Measurements from ENCODE around the gene LANCL3.
"Not testable (repeated sequence)": the region's sequence is repeated elsewhere in the genome, so short reads cannot be mapped to it uniquely, and the experiment has no call there.

Gene LANCL3

GRCh38 chrX:37627602-37628001 lies 56.1 kb downstream of the LANCL3 start:
- no peak for DNase-seq (ENCODE audit: low spot score)

GRCh38 chrX:37638047-37638446 lies 66.6 kb downstream of the LANCL3 start:
- no peak for DNase-seq (ENCODE audit: low spot score)

- no peak for DNase-seq (ENCODE audit: low spot score)
These were observed 68.7 kb downstream of the LANCL3 start for GRCh38 chrX:37640142-37640541.

DNA sequence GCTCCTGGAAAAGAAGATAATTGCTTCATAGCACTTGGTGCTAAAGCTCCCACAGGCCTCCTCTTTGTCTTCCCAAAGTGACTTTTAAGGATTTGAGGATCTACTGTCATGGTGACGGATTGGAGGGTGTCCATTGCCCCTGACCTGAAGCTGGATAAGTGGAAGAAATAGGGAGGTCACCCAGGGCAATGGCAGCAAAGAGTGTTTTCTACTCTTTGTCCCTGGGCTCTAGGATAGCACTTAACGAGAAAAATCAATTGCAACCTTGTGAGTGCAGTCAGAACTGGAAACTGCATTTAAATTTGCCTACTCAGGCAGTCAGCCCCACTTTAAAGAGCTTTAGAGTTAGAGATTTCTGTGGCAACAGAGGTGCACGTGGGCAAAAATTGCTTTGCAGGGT lies 70.4 kb downstream of the LANCL3 start:
- DNase-seq (ENCODE audit: low spot score): no peak

DNA sequence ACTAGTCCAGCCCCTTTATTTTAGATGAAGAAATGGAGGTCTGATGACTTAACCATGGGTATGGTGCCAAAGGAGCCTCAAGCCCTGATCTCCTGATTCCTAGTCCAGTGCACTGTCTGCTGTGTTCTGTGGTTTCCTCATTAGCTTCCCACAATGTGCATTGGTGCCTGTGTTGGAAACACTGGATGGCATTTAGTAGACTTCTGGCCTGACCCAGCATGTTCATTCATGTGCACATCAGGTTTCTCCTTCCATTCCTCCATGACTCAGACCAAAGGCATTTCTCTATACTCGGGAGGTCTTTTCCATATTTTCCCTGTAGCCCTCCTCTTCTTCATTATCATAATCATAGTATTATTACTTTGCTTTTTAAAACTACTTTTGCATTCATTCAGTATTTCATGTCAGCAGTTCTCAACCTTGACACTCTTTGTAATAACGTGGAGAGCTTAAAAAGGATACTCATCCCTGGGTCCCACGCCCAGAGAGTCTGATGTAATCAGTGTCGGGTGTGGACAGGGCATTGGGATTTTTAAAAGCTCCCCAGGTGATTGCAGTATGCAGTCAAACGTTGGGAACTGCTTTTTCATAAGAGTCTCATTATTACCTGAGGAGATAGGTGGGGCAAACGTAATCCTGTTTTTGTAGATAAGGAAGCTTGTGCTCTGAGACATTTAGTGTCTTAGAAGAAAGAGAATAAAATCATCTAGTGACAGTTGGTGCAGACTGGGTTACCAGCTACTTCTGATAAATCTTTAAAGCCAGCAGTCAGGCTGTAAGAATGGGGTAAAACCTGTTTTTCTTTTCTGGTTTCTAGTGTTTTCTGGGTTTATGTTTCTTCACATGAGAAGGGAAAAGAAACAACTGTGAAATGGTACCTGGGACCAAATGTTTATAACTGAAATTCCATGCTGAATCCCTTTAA lies 73.2 kb downstream of the LANCL3 start:
- no peak for DNase-seq (ENCODE audit: low spot score)

- DNase-seq (ENCODE audit: low spot score): no peak
These were observed 74.8 kb downstream of the LANCL3 start for GRCh38 chrX:37646254-37646653.

- not testable (repeated sequence) for DNase-seq (ENCODE audit: low spot score)
These were observed 79.4 kb downstream of the LANCL3 start for GRCh38 chrX:37650879-37651278.

DNA sequence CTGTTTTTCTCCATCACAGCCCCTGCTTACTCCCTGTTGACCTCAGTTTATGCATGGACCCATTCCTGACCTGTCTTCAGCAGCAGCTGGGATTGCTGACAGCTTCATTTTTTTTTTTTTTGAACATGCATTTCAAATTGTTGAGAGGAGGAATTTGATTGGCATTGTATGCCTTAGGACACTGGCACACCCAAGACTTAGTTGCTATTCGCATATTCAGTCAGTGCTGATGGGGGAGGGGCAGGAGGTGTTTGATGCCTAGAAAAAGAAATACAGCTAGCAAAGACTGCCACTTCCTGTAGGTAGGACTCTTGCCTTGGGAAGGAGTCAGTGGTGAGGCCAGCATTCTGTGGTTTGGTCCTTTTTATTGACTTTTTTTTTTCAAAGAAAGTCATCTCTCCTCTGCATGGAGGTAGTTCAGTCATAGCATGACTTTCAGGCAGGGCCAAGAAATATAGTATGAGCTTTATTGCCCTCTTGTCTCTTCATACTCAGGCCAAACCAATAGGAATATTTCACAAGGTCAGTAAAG lies 80.5 kb downstream of the LANCL3 start:
- peak; percentile 44 for DNase-seq (ENCODE audit: low spot score)

- peak; percentile 67 for DNase-seq (ENCODE audit: low spot score)
These were observed 81.2 kb downstream of the LANCL3 start for GRCh38 chrX:37652589-37653231.

DNA sequence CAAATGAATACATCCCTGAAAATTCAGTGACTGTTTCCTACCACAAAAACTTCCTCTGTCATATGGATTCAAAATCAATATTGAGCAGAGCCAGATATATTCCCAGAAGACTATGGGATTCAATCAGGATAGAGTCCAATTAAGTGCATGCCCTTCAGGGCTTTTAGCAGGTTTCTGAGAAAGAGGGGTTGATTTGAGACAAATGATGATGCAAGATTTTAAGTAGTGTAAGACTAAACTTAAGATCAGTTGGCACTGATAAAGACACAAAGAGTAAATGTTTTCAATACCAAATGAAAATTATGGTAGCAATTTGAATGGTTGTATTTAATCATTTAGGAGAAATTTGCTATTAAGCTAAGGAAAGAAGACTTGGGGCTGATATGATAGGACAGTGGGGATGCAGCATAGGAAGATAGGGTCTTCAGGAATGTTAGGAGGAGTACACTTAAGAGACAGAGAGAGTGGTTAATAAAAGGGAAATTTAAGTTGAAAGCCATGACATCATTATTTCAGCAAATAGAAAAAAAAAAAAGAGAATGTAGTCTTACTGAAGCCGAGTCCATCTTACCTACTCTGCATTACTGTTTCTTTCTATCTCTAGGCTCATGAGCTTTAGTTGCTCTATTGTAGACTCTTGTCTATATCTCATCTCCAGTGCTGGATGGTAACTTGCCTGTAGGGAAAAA lies 82.1 kb downstream of the LANCL3 start:
- peak; percentile 26 for DNase-seq (ENCODE audit: low spot score)

DNA sequence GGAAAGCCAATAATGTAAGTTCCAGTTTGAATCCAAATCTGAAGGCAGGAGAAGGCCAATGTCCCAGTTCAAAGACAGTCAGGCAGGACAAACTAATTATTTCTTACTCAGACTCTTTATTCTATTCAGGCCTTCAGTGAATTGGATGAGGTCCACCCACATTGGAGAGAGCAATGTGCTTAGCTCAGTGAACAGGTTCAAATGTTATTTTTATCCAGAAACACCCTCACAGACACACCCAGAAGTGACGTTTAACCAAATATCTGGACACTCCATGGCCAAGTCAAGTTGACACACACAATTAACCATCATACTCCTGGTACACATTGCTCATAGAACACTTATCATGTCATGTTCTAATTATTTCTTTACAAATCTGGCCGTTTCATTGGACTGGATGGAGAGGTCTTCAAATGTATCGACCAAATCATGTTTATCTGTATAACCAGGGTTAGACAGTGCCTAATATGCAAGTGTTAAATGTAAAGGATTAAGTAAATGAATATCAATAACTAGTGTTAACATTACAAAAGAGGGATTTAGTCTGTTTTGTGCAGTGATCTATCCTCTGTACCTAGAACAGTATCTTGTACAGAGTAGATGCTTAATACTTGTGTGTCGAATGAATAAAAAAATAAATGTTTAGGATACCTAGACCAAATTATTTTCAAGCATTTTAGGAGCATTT lies 87.0 kb downstream of the LANCL3 start:
- DNase-seq (ENCODE audit: low spot score): peak; percentile 13

GRCh38 chrX:37659047-37659446 lies 87.6 kb downstream of the LANCL3 start:
- DNase-seq (ENCODE audit: low spot score): no peak

DNA sequence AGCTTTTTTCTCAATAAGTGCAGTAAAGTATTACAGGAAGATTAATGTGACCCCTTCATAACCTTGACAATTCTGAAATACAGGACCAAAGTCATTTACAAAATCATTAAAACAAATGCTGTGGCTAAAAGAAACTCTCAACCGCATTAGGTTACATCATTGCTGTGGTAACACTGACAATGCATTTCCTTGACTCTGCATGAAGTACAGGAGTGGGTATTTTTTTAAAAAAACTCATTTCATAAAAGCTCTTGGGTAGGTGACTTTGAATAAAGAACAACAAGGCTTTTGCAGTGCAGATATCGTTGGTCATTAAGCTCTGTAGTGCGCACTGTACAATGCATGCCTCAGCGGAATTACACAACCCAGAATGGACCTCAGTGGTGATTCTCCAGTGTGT lies 90.7 kb downstream of the LANCL3 start:
- DNase-seq (ENCODE audit: low spot score): no peak

- no peak for DNase-seq (ENCODE audit: low spot score)
These were observed 95.1 kb downstream of the LANCL3 start for GRCh38 chrX:37666516-37666915.

- no peak for DNase-seq (ENCODE audit: low spot score)
These were observed 95.7 kb downstream of the LANCL3 start for GRCh38 chrX:37667141-37667540.

- no peak for DNase-seq (ENCODE audit: low spot score)
These were observed 101.1 kb downstream of the LANCL3 start for GRCh38 chrX:37672563-37672962.

GRCh38 chrX:37676811-37677210 lies 105.3 kb downstream of the LANCL3 start:
- no peak for DNase-seq (ENCODE audit: low spot score)

DNA sequence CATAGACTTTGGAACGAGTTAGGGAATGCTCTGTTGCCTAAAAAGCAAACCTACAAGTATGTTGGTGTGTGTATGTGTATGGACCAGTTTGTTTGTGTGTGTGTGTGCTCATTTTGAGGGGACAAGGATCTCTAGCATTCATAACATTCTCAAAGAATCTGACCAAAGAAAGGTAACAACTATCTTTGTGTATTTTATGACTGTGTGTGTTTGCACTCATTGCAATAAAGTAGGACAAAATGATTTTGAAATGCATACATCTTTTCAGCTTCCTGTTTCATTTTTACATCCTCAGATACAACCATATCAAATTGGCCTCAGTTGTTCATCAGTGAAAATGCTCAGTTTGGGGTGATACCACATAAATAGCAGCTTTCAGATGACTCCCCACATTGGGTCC lies 105.8 kb downstream of the LANCL3 start:
- no peak for DNase-seq (ENCODE audit: low spot score)

- no peak for DNase-seq (ENCODE audit: low spot score)
These were observed 106.3 kb downstream of the LANCL3 start for GRCh38 chrX:37677765-37678164.

- no peak for DNase-seq (ENCODE audit: low spot score)
These were observed 107.1 kb downstream of the LANCL3 start for GRCh38 chrX:37678574-37678973.

GRCh38 chrX:37679230-37679629 lies 107.8 kb downstream of the LANCL3 start:
- DNase-seq (ENCODE audit: low spot score): no peak

DNA sequence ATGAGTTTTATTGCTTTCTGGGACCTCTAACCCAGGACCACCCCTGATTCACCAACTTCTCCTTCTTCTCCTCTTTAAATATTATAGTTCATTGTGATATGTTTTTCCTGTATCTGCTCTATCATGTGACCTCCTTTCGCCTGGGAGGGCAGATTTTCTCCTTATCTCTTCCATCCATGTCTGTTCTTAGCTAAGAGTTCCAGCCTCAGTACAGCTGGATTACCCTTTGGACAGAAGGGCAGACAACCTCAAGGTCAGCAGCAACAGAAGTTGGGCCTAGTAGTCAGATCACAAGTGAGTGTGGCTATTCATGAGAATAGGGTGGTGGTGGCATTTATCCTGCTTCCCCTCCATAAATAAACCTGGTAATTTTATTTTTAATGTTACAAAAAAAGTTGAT lies 108.4 kb downstream of the LANCL3 start:
- DNase-seq (ENCODE audit: low spot score): peak; percentile 60

All from hematopoietic multipotent progenitor cell treated with erythropoietin and hydrocortisone succinate and interleukin-3 and kit ligand, for 17 days (in vitro differentiated cells).